NCI-H1092 treated with DMSO at 0.1 percent for 48 hours (cell line): Measurements from ENCODE around the gene CELSR1.
"Not testable (repeated sequence)": the region's sequence is repeated elsewhere in the genome, so short reads cannot be mapped to it uniquely, and the experiment has no call there.

ENCODE experiments used
- DNase-seq: peaks from one replicate; lab custom pipeline; 2025; lab: John Stamatoyannopoulos, UW

The CELSR1 gene

DNA sequence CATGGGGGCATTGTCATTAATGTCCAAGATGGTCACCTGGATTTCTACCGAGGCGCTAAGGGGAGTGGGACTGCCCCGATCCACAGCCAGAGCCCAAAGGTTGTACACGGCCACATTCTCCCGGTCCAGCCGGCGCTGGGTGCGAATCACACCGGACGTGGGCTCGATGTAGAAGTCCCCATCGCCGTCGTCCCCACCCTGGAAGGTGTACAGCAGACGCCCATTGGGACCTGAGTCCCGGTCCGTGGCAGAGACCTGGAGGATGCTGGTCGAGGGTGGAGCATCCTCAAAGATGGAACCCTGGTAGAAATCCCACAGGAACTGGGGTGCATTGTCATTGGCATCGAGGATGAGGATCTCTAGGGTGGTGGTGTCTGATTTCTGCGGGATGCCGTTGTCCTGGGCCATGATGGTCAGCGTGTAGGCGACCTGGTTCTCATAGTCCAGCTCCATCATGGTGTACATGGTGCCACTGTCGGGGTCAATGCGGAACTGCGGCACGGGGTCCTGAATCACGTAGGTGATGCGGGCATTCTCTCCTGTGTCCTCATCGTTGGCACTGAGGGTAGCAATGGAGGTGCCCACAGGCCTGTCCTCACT lies 3.1 kb downstream of the CELSR1 start:
- no peak for DNase-seq

DNA sequence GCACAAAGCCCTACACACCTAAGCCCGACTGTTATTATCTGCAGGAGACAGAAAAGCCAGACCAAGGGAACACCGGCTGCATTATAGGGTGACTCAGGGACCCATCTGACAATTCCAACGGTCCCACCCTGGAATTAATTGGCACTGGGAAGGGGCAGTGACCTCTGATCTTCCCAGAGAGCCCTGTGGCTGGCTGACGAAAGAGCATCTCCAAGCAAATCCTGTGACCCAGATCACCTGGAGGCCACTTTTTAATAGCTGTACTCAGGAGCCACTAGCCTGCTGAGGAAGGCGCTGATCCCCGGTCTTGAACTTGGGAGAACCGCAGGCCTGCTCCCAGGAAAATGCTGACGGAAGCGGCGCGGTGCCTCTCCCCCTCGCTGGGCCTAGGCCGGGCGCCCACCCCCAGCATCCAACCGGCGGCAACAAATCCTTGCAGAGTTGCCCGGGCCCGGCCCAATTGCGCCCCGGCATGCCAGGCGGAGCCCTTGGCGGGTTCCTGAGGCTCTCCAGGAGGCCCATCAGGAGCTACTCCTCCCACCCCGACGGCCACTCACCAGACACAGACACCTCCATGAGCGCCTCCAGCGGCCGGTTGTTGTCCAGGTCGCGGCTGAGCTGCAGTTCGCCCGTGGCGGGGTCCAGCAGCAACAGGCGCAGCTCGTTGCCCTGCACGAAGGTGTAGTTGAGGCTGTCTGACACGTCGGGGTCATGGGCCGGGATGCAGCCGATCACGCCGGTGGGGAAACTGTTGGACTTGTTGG lies 4.2 kb downstream of the CELSR1 start:
- DNase-seq = no peak

DNA sequence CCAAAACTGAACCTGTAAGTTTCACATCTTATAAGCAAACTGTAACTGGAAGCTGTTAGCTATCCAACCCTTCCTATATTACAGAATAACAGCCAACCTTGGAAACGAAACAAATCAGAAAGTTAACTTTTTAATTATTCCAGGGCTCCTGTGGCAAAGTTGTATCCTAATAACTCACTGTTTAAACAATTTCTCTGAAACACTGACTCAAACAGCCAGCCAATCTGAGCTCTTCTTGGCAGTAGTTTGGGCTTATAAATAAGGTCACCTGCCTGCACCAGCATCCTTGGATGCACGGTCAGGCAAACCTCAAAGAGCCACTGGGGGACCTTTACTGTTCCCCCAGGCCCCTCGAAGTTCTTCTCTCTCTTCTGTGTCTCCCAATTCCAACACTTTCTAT lies 5.0 kb downstream of the CELSR1 start:
- no peak for DNase-seq

DNA sequence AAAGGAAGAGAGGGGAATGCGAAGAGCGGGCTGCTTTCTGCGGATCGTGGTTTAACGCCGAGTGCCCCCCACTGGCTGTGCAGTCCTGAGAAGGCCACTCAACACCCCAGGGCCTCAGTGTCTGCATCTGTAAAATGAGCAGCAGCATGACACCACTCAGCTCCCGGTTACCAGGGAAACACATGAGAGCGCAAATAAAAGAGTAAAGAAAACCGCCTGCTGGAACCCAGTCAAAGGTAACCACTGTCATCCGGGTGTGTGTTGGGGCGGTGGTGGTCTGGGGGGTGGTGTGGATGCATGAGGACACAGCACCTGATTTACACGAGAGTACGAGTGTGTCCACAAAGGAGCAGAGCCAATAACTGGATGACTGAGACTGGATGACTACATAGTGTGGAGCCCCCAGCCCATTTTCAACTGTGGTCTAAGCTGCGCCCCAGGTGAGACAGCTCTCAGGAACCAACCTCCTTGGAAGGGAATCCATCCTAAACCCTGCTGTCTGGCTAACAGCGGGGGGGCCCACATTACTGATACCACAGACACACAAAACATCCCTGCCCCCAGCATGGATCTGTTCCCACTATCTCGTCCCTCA lies 5.7 kb downstream of the CELSR1 start:
- DNase-seq = no peak

DNA sequence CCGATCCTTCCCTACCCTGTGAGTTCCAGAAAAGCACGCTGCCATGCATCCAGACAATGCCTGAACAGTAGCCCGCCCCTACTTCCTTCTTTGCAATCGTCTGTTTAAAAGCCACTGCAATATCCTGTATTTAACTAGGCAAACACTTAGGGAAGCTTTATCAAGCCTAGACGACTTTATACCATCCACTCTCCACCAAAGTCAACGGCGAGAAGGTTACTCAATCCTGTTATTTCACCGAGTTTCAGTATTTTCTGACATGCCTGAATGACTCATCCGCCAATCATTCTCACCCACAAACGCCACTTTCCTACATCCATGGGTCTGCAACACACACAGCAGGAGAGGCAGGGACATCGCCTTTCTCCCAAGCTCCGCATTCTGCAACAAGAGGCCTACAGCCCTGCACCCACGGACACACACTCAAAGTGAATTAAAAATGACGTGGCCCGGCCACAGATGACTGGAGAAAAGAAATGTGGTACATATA lies 9.3 kb downstream of the CELSR1 start:
- no peak for DNase-seq

DNA sequence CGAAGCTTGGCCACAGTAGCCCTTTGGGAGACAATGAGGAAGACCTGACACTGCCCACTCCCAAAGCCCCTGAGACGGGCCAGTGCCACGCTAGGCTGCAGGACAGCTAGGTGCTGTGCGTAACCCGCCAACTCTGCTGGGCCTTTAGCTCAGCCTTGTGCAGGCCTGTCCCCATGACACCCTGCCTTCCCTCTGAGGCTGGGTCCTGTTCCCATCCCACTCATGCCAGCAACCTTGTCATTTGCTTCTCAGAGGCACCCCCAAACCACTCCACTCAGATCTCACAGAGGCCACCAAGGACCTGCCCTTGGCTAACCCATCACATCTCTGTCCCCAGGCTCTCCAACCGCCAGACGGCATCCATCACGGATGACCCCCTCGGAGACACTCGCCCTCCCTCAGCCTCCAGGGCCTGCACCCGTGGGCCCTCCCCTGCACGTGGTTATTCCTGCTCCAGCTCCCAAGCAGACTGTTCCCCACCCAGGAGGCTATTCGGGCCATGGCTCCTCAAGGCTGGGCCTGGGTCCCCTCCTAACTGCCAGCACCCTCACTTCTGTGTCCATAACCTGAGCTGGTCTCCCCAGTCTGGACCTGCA lies 11.1 kb downstream of the CELSR1 start:
- DNase-seq = no peak

DNA sequence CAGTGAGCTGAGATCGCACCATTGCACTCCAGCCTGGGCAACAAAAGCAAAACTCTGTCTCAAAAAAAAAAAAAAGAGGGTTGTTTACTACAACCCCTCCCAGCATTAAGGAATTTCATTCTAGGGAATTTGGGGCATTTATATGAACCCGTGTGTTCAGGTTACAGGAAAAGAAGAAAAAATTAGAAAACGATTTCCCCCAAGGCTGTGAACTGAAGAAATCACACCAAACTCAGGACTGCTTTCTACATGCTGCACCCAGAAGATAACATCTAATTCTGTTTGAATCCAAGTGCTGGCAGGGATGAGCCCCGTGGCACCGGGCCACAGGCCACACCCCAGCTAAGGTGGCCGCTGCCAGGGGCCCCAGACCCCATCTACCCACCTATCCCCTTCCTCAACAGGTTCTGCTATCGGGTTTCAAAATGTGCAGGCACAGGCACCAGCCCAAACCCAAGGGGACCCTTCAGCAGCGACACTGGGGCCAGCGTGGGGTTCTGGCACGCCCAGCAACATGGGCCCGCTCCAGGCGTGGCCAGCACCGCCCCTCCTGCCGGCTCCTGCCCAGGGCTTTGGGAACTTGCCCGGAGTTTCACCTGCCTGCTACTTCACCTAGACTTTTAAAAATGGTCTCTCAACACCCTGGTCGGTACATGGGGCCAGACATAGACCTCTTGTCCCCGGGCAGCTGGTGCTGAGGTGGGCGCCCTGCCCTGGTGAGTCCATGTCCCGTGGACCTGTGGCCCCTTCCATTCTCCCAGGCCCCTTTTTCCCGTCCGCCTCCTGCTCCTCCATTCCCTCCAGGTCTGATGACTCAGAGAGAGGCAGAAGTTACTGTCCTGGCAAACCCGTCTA lies 11.8 kb downstream of the CELSR1 start:
- no peak for DNase-seq

DNA sequence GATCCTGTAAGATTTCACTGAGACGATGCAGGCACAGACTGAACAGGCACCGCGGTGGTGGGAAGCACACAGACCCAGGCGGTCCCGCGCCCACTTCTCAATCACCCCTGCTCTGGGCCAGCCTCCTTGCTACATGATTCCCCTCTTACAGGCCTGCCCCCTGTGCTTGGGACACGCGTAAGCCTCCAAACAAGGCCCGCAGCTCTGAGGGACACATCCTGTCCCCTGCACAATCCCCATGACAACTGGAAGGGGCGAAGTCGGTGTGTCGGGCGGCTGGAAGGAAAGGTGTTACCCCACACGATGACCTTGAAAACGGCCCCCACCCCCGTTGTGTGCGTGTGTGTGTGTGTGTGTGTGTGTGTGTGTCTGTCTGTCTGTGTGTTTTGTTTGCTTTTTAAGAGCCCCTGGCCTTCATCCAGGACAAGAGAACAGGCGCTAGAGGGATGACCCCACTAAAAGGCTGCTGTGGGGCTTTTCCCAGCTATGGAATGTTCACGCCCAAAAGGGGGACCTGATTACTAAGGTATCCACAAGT lies 13.1 kb downstream of the CELSR1 start:
- DNase-seq = no peak

DNA sequence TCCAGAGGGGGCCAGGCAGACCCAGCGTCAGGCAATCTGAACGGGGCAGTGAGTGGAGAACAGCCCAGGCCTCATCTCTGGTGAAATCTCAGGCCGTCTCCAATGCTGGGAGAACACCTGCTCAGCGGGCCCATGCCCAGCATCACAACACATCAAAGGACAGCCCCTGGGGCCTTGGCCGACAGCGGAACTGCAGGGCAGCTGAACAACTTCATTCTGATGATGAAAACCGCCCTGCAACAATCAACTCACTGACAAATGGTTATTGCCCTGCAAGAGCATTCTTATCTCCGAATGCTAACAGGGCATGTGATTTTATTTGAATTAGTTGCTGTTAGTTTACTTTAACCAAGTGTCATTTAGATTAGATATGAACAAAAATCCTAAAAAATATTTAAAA lies 14.6 kb downstream of the CELSR1 start:
- DNase-seq = no peak

DNA sequence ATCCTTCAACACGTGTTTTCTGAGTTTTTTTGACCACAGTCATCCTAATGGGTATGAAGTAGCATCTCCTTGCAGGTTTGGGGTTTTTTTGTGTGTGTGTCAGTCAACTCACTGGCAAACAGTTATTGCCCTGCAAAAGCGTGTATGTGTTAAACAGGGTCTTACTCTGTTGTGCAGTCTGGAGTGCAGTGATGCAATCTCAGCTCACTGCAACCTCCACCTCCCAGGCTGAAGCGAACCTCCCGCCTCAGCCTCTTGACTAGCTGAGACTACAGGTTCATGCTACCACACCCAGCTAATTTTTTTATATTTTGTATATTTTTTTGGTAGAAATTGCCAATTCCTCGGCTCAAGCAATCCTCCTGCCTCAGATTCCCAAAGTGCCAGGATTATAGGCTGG lies 15.4 kb downstream of the CELSR1 start:
- no peak for DNase-seq

DNA sequence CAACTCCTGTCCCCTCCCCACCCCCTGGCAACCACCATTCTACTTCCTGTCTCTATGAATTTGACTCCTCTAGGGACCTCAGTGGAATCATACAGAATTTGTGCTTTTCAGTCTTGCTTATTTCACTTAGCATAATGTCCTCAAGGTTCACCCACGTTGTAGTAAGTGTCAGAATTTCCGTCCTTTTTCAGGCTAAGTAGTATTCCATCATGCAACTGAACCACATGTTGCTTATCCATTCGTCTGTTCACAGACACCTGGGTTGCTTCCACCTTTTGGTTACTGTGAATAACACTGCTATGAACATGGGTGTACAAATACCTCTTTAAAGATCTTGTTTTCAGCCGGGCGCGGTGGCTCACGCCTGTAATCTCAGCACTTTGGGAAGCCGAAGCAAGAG lies 16.5 kb downstream of the CELSR1 start:
- DNase-seq = no peak

DNA sequence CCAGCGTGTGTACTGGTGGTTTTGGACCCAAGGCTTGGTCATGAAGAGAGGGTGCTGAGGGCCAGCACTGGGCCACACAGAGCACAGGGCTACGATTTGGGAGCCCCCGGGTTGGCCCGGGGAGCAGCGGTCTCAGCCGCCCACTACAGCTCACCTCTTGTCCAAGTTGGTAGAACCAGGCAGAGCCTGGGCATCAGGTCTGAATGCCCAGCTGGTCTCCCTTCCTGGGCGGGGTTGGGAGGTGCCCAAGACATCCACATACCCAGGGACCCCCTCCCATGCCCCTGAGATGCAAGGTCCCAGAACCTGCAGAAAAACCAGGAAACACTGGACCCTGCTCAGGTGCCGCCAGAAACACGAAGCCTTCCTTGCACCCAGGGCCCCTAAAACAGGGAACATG lies 18.0 kb downstream of the CELSR1 start:
- DNase-seq = no peak

DNA sequence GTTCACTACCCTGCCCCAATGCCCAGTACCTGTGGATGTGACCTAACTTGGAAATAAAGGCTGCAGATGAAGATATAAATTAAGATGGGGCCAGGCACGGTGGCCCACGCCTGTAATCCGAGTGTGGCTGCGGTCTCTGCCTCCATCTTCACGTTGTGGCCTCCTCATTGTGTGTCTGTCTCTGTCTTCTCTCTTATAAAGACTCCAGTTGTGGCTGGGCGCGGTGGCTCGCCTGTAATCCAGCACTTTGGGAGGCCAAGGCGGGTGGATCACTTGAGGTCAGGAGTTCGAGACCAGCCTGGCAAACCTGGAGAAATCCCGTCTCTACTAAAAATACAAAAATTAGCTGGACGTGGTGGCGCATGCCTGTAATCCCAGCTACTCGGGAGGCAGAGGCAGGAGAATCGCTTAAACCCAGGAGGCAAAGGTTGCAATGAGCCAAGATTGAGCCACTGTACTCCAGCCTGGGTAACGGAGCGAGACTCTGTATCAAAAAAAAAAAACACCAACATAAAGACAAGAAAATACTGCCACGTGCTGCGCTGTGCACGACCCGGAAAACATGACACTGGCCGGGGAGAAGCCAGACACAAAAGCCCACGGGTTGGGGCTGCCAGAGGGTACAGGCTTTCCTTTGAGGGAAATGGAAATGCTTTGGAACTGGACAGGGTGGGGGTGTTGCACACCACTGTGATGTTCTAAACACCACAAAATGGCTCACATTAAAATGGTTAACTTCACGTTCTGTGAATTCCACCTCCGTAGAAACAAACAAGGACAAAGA lies 18.7 kb downstream of the CELSR1 start:
- no peak for DNase-seq

DNA sequence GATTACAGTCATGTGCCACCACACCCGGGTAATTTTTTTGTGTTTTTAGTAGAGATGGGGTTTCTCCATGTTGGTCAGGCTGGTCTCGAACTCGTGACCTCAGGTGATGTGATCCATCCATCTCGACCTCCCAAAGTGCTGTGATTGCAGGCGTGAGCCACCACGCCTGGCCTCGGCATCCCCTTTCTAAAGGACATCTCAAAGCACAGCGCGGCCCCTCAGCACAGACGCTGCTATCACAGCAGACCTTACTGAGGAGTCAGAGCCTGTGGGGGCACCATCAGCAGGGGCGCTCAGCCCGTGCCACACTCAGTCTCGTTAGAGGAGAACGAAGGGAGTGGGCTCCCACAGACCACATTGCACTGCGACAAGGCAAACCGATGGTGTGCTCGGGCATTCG lies 19.4 kb downstream of the CELSR1 start:
- DNase-seq = no peak

DNA sequence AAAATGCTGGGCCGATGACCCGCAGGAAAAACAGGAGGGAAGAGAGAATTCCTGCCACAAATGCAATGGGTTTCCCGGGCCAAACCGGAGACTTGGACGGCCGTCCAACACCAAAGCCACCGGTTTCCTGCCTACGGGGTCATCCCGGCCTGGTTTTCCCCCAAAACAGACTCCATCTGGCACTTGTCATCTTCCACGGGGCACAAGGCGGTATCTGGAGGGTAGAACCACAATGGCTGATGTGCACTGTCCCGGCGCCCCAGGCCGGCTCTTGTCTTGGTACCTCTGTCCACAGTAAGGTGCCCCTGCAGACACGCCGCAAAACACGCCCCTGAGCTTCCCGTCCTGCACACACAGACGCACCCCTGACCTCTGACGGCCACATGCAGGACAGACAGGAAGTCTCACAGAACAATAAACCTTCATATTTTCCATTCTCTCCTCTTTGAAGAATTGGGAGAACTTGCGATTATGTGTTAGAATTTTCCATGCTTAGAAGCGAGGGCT lies 20.1 kb downstream of the CELSR1 start:
- DNase-seq = no peak

DNA sequence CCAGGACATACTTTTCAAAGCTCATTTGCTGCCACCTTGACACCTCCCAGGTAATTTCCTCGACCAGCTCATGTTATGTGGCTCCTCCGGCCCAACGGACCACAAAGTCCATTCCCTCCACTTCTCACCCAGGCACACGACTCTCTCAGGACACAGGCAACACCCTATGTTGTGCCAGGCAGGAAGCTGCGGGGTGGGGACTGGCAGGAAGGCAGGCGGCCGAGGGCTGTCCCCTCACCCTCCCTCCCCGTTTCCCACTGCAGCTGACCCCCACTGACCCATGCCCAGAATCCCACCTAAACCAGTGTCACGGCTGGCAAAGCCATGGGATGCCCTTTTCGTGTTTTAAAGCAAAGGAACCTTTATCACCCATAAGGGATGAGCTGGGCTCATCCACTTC lies 20.8 kb downstream of the CELSR1 start:
- DNase-seq = no peak

DNA sequence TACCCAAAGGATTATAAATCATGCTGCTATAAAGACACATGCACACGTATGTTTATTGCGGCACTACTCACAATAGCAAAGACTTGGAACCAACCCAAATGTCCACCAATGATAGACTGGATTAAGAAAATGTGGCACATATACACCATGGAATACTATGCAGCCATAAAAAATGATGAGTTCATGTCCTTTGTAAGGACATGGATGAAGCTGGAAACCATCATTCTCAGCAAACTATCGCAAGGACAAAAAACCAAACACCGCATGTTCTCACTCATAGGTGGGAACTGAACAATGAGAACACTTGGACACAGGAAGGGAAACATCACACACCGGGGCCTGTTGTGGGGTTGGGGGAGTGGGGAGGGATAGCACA lies 21.3 kb downstream of the CELSR1 start:
- DNase-seq = not testable (repeated sequence)

DNA sequence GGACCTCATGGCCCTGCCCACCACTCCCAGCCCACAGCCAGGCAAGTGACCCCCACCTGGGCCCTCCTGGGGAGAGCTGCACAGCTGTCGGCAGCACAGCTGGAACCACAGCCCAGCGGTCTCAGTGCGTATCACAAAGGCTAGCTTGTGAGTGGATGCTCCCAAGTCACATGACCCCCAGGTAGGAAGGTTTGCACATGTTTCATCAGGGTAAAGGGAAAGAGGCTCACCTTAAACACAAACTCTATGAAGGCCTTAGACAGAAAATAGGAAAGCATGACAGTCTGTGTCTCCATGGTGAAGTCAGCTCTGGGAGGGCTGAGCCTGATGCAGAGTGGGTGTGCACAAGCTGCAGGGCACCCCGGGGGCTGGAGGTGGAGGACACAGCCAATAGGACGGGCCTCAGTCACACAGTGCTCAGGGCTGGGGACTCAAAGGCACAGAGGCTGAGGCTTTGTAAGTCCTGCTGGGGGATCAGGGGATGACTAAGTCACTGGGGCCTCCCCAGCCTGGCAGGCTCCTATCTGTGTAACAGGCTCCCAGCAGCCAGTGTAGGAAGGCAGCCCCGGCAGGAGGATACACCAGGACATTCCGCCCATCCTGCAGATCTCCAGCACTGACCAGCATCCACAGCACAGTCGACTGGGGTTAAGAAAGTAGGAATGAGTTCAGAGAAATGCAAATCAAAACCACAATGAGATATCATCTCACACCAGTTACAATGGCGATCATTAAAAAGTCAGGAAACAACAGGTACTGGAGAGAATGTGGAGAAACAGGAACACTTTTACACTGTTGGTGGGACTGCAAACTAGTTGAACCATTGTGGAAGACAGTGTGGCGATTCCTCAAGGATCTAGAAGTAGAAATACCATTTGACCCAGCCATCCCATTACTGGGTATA lies 22.0 kb downstream of the CELSR1 start:
- DNase-seq = no peak

DNA sequence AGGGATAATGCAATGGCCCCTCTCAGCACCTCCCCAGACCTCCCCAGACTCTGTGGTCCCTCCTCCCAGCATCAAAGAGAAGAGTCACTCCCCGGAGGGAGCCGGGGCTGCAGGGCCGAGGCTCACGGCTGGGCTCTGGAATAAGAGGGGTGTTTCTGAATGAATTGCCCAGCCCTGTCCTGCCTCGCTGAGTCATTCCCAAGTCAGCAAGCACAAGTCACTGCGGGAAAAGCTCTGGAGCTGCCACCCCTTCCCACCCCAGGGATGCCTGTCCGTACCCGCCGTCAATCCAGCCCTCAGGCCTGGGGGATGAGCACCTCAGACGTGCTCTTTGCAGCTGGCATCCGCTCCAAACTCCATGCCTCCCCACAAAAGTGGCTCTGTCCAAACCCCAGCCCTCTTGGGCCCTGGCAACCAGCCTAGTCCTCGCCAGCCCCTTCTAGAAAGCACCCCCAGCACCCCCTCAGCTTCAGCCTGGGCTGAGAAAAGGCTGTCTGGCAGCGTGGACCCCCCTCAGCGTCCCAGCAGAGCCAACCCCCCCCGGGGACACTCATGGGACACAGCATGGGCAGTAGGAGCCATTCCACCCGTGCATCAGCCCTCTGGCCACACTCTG lies 22.7 kb downstream of the CELSR1 start:
- no peak for DNase-seq
